NOMO-1 (cell line): Measurements from ENCODE around the gene TTC6.

Source experiments
- DNase-seq, 2 experiments: peaks; one replicate each; lab custom pipeline; 2025; ENCODE audit not compliant: unreplicated experiment in 2 of 2; lab: John Stamatoyannopoulos, UW

Gene TTC6

GRCh38 chr14:37623971-37624370 is 28.5 kb downstream of the TTC6 start:
- DNase-seq = no peak

- no peak for DNase-seq
Measured at GRCh38 chr14:37625597-37626595, 30.5 kb downstream of the TTC6 start.

- DNase-seq = no peak
Measured at GRCh38 chr14:37637341-37637740, 41.9 kb downstream of the TTC6 start.

- DNase-seq = no peak
Measured at GRCh38 chr14:37638599-37638998, 43.2 kb downstream of the TTC6 start.

GRCh38 chr14:37641117-37641516 is 45.7 kb downstream of the TTC6 start:
- no peak for DNase-seq

GRCh38 chr14:37642125-37642524 is 46.7 kb downstream of the TTC6 start:
- DNase-seq = no peak

- DNase-seq = no peak
Measured at GRCh38 chr14:37643701-37644100, 48.3 kb downstream of the TTC6 start.
